Activated CD4-positive, alpha-beta T cell treated with anti-CD3 and anti-CD28 coated beads, Interleukin-2, amount 50 U/mL, for 4 hours (primary cell): ENCODE results near the gene KLK10.

Experiments
- DNase-seq, 2 experiments: peaks; one replicate each; pipeline ENCODE4 v3.0.0-alpha.2; 2020

KLK10 gene

DNA sequence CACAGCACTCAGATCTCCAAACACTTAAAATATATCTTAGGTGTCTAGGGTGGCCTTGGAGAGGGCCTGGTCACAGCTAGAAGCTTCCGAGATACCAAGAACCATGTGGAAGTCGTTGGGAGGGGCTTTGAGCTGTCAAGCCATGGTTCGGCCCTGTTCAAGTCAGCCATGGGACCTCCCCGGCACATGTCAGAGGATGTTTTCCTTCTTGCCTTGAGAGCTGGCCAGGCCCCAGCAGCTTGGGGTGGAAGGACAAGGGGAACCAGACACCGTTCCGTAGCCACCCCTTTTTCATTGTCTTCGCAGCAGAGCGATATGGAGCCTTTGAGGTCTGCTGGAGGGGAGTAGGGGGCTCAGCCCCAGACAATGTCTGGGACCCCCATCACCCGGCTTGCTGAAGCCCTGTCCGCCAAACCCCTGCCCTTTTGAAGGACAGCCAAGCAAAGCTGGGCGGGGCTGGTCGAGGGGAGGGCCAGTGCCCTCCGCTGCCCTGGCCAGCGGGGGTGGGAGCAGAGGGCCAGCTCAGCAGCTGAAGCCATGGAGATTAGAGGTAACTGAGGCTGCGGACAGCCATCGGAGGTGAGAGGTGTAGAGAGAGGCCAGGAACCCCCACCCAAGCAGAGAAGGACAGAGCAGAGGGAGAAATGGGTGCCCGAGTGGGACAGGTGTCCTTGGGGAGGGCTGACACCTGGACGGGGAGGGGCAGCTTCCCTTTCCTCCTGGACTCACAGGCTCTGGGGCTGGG, 6.5 kb upstream of the KLK10 start:
- DNase-seq = no peak

DNA sequence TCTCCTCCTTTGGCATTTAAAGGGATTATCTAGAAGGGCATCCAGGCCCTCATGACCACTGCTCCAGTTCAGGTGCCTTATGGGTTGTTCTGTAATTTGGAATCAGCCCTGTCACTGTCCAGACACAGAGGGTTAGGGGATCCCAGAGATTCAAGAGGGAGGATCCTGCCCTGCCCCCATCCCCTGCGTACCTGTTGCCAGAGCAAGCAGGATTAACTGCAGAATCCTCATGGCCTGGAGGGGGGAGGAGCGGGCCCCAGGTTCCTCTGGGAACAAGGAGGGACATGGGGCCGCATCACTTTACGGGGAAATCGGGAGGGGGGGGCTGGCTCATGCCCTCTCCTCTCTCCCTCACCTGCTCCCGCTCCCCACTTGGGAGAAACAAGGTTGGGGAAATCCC, 5.9 kb upstream of the KLK10 start:
- no peak for DNase-seq

DNA sequence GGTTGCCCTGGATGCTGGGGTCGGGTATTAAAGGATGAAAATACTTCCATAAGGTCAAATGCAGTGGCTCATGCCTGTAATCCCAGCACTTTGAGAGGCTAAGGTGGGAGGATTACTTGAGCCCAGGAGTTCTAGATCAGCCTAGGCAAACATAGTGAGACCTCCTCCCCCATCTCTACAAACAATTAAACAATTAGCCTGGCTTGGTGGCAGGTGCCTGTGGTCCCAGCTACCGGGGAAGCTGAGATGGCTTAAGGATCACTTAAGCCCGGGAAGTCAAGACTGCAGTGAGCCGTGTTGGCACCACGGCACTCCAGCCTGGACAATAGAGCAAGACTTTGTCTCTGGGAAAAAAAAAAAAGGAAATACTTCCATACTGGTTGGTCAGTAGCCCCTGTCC, 5.4 kb upstream of the KLK10 start:
- DNase-seq = no peak

DNA sequence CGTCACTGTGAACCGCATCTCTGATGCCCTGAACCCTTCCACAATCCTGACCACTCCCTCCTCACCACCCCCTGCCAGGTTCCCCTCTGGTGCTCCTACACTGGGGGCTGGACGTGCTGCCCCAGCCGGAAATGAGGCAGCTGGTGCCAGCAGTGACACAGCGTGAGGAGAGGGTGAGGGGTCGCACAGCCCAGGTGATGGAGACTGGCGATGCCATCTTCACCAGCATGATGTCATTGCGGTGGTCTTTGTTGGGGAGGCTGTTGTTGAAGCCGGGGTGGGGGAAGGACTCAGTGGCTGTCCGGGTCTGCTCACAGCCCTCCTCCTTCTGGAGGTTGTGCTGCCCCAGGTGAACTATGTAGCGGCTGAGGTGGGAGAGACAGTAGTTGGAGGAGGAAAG, 4.4 kb upstream of the KLK10 start:
- DNase-seq = no peak

DNA sequence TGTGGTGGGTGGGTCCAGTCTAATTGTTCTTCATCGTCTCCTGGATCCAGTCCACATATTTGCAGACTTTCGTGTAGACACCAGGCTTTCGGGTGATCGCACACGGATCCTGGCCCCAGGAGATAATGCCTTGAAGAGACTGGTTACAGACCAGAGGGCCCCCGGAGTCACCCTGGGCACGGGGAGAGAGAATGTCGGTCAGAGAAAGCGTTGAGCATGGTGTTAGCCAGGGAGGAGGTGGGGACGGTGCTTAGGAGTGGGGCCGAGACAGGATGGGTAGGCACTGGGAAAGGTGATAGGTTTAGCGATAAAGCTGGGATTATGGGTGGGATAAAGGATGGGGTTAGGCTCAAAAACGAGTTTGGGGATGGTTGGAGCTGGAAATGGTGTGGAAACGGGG, 3.0 kb upstream of the KLK10 start:
- DNase-seq = no peak

DNA sequence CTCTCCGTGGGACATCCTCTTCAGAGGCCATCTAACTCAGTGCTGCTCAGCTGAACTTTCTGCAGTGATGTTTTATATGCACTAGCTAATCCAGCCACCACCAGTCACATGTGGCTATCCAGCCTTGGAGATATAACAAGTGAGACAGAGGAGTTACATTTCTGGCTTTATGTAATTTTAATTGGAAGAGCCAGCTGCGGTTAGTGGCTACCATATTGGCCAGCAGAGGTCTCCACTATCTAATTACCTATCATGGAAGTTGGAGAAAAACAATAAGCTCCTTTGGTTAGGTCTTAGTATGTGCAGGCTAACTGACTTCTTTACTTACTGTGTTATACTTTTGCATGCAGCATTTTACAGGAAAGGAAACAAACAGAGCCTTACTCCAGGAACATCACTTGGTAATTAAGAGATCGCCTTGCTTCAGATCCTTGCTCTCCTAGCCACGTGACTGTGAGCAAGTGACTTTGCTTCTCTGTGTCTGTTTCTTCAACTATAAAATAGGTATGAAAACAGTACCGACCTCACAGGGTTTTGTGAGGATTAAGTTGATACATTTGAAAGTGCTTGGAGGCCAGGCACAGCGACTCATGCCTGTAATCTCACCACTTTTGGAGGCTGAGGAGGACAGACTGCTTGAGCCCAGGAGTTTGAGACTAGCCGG, 1.6 kb upstream of the KLK10 start:
- DNase-seq = no peak

DNA sequence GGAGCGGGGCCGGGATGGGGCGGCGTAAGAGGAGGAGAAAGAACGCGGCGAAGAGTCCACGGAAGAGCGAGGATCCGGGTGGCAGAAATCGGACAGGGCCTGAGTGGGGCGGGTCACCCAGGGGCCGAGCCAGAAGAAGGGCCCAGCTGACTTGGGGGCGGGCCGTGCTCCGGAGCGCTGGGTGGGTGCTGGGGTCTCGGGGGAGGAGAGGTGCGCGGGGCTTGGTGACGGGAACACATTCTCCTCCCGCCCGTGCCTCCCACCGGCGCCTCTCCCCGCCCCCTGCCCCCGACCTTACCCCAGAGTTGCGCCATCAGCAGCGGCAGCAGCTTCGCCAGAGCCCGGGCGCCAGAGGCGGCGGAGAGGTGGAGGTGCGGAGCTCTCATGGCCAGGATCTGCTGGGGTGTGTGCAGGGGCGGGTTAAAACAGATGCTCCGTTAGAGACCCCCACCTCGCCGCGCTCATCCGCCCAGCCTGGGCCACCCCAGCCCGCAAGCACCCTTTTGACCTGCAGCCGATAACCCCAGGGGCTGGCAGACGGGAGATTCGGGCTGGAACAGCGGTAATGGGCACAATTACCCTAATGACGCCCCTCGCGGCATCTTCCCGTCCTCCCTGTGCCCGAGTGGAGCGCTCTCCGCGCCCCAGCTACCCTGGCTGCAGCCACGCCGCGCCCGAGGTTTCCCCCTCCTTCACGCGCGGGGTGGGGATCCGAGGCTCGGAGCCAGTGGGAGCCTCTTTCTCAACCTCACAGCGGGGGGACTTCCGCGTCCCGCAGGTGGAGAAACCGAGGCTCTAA, 565 bp downstream of the KLK10 start:
- no peak for DNase-seq

DNA sequence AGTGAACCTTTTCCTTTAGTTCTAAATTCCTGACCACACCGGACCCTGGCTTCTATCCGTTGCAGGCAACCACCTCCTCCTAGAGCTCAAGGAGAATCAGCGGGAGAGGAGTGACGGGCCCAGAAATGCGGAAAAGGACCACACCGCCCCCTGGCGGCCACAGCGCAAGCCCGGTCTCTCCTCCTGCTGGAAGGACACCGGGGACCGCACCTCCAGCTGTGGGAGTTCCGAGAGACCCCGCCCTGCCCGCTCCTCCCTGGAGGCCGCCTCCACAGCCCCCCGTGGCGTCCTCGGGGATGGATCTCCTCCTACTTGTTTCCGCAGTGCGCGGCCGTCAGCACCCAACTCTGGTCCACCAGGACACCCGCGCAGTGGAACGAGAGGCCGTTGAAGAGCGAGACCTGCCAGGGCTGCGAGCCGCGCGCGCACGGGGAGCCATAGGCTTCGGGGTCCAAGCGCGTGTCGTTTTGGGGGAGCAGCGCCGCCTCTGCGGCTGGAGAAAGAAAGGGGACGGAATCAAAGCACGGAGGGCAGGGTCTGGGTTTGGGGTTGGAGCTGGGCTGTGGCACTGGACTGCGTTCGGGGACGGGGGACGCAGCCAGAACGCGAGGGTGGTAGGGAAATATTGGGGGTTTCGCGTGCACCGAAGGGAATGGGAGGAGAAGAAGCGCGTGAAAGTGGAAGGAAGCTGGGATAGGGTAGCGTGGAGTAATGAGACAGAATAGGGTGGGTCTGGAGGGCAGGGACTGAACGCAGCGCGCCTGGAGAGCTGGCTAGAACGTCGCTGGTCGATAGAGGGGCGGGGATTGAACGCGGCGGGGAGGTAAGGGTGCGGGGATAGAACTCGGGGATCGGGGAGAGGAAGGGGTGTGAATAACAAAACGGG, 2.5 kb downstream of the KLK10 start:
- DNase-seq = peak; percentile 22 to 25

DNA sequence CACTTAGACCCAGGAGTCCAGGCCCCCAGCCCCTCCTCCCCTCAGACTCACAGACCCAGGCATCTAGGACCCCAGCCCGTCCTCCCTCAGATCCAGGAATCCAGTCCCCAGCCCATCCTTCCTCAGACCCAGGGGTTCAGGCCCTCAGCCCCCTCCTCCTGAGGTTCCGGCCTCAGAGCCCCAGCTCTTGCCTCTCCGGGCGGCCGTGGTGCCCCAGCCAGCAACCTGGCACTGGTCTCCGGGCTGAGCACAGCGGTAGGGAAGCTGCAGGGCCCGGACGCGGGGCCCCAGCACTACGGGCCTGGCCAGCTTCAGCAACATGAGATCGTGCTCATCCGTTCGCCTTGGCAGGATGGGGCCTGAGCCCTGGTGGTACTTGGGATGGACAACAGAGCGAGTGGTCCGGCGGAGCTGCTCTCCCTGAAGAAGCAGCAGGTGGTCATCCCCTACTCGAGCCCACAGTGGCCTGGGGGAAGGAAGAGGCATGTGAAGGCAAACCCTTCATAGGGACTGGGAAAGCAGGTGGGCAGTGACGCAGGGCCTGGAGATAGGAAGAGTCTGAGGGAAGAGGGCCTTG, 3.7 kb downstream of the KLK10 start:
- no peak for DNase-seq

DNA sequence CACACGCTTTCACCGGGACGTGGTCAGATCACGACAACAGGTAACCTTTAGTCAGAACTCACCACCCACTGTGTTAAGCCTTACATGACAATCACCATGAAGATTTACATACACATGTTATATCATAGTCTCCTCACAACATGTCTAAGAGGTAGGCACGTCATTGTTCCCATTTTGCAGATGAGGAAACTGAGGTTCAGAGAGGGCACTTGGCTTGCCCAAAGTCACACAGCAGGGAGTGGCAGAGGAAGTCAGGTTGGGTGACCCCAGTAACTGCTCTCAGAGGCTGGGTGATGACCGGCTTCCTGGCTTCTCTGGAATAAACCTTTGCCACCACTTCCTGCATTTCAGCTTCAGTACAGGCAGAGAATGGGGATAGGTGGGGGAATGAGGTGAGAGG, 5.3 kb downstream of the KLK10 start:
- no peak for DNase-seq

DNA sequence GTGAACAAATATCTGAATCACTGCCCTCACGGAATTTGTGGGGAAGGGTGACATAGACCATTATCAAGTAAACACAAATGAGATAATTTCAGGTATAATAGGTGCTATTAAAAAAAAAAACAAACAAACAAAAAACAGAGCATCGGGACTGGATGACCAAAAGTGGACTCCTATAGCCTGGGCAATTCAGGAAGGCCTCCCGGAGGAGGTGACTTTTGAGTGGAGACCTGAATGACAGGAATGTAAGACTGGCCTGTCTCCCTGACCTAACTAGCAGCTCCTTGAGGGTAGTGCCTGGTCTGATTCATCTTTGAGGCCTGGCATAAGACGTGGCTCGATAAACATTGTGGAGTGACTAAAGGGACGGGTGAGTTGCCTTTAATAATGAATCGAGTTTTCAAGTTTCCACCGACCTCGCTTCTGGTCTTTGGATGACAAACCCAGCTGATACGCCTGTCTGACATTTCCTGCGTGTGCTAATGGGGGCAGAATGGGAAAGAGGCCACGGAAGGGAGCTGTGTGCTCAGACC, 6.8 kb downstream of the KLK10 start:
- DNase-seq = no peak

DNA sequence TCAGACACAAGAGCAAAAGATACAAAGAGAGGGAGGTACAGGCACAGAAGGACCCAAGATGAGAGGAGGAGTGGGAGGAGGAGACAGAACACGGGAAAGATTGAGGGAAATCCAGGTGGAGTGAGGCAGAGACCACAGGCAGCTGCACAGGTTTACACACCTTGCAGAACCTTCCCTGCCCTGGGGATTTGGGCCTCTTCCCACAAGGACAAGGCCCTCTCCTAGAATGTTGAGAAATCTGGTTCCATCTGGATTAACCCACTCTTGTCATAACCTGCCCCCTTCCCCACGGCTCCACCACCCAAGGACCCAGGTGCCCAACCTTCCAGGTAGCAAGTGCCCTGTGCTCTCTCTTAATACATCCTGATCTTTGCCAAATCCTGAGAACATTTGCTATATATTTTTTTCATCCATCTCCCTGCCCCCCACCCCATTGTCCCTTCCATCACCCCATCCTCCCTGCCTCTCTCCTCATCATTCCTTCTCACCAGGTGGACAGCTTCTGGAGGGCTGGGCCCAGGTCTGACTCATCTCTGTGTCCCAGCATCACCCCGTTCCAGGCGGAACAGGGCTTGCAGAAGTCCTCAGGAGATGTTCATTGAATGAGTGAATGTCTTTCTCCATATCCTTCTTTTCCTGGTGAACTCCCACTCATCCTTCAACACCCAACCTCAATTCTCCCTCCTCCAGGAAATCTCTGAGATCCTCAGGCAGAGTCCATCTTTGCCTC, 9.3 kb downstream of the KLK10 start:
- DNase-seq = no peak

DNA sequence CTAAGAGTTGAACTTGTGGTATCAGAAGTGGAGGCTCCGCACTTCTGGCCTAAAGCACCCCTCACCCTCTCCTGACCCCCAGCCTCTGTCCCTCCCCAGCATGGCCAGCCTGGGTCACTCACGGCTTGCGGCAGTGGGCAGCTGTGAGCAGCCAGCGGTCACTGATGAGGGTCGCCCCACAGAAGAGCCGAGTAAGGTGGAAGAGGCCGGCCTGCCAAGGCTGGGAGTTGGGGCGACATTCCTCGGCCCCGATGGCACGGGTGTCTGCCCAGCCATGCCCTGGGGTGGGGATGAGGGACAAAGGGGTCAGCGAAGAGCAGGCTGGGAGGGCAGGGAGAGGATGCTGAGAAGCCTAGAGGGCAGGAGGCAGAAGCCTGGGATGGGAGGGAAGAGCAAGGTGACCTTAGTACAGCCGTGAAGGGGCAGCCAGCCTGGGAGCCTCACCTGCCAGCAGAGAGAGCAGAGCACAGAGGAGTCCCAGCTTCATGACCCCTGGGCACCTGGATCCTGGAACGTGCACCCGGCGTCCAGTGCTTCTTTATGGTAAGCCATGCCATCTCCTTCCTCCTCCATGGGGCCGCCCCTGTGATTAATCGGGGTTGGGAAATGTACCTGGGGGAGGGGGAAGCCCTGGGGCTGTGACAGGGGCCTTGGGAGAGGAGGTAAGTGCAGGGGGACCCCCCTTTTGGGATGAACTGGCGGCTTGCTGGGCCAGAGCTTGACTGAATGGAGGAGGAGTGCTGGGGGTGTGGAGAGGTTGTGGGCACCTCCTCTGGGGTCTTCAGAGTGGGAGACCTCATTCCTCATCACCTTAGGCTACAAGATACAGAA, 10.2 kb downstream of the KLK10 start:
- DNase-seq = no peak

DNA sequence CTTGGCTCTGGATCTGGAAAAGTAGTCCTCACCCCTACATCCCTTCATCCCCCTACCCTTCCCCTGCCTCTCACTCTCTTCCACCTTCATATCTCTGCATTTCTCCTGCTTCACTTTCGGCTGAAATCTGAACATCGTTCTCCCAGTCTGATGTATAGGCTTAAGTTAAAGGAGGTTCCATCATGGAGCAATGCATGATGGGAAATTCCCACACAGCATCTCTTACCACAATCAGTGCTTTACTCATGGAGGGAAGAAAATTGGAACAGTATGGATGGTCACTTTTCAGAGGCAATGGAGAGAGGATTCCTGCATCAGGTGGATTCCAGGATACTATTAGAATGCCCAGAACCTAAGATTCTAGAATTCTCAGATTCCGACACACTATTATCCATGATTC, 12.0 kb downstream of the KLK10 start:
- DNase-seq = no peak

DNA sequence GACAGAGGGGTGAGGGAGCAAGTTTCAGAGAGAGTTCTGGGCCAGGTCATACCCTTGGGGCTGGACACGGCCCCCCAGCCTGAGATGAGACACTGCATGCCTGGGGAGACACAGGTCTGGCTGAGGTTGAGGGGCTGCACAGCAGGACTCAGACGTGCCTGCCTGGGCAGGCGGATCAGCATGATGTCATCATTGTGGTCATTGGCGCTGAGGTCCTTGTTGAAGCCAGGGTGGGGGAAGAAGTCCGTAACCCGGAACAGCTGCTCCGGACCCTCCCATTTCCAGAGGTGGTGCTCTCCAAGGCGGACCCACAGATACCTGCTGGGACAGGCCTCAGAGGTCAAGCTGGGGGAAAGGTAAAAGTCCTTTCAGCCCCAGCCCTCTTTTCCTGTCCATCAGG, 13.1 kb downstream of the KLK10 start:
- DNase-seq = no peak

DNA sequence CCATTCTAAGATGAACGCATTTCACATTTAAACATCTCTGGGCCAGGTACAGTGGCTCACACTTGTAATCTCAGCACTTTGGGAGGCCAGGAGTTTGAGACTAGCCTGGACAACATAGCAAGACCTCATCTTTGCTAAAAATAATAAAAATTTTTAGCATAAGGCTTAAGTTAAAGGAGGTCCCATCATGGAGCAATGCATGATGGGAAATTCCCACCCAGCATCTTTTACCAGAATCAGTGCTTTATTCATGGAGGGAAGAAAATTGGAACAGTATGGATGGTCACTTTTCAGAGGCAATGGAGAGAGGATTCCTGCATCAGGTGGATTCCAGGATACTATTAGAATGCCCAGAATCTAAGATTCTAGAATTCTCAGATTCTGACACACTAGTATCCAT, 14.3 kb downstream of the KLK10 start:
- no peak for DNase-seq

DNA sequence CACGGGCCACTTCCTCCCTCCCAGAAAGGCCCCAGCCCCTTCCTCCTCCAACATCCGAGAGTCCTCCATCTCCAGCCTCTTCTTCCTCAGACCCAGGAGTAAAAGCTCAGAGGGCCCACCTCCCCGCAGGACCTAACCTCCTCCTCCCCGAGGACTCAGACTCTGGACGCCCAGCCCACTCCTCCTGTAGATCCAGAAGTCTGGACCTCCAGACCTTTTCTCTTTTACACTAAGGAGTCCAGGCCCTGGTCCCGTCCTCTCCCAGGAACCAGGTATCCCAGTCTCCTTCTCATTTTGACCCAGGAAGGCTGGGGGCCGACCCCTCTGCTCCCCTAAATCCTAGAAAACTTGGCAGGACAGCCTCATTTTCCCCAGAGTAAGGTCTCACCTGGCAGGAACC, 16.2 kb downstream of the KLK10 start:
- no peak for DNase-seq

DNA sequence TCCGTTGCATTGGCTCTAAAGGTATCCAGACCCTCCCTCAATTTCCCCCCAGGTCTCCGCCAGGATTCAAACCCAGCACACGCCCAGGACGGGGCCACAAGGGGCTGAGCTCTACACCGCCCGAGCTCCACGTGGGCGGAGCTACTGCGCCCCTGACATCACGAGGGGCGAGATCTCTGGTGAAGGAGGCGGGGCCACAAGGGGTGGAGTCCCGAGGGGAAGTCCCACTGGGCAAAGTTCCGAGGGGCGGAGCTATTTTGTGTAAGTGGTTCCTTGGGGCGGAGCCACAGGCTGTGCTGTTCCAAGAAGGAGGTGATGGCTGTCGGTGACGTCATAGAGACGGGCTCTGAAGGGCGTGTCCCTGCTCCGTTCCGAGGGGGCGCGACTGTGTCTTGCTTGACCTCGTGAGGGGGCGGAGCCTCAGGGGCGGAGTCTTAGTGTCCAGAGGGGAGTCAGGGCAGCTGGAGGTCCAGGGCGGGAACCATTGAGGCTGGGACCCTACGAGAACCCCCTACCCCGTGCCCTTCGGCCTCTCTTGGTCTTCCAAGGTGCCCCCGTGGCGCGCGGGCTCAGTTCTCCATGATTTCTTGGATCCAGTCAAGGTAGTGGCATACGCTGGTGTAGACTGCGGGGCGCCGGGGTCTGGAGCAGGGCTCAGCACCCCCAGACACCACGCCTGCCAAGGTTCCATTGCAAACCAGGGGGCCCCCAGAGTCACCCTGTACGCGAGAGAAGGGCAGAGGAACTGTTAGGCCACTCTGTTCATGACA, 16.8 kb downstream of the KLK10 start:
- no peak for DNase-seq

DNA sequence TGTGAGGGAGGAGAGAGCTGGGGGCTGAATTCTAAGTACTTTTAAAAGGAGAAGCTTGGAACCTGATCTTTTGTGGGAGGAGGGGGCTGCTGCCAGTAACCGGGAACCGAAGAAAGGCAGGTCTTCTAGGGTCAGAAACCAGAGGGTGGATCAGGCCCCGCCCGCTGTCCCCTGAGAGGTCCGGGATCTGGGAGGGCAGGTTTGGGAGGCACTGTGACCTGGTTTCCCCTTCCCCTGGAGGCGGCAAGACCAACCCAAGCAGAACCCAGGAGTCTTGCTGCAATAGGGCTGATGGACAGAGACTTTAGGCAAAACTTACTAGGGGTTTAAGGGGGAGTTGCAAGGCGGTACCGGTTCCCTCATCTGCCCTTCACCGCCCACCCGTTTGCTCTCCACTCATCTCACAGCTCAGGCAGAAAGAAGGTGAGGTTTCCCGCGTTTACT, 17.4 kb downstream of the KLK10 start:
- DNase-seq = no peak

DNA sequence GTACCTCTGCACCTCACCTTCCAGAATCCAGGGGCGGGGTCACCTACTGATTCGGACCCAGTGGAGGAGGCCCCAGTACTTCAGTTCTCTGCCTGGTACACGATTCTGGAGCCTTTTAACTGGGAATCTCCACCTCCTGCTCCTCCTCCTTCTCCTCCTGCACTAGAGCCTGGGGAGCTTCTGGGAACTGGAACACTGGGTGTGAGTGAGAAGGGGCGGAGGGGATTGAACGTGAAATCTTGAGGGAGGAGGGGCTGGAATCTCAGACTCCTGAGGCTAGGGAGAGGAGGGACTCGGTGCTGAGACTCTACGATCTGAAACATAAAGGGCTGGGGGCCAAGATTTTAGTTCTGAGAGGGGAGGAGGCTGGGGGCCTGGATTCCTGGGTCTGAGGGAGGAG, 18.0 kb downstream of the KLK10 start, which contains the start of gene KLK8:
Gene KLK8 (minus strand): TSS at position 90 of the 400 bp plus-strand sequence. CDS start 437 bp downstream, outside the sequence.
- DNase-seq = no peak
